K562 (cell line): ENCODE data around the gene RGMA. TPM values are rescaled to one million over a fixed set of nuclear protein-coding genes. Genes with fewer than 3 reads are reported as not detected.
A peak's percentile ranks its signal among the peaks of the same experiment; 100 is the strongest.

ENCODE experiments used
- ATAC-seq: fragments of 200-7000 bp; cut with Tn5 transposase; 3 replicates; pipeline ENCODE4 v1.9.1; 2020; ENCODE audit warnings: moderate library complexity
- BruUV-seq: library from RNA; stranded (reverse); fragments of 400-500 nt; replicated peaks from 2 replicates; lab custom pipeline; 2021; lab: Mats Ljungman, UMichigan
- CTCF ChIA-PET: fragments of 300-600 bp; formaldehyde crosslinking; extraction: SDS; loops from one replicate; lab custom pipeline; 2021; ENCODE audit warnings: low intra/inter-chr PET ratio; lab: Yijun Ruan, JAX
- POLR2A ChIA-PET: fragments of 300-600, 350-650 bp; sonication (Branson Sonifier 250); formaldehyde crosslinking; extraction: SDS; loops from one replicate; lab custom pipeline; 2021; ENCODE audit warnings: antibody characterized with exemption, inconsistent platforms; lab: Yijun Ruan, JAX
- DNase-seq, 4 experiments: peaks; one replicate each; pipeline versions ENCODE4 v3.0.0 to v3.0.0-alpha.2; 2011 to 2018; ENCODE audit warnings: low spot score in 3 of 4, mixed read lengths in 3 of 4; ENCODE audit errors: extremely low read depth in 1 of 4
- FAIRE-seq: peaks from 2 replicates; lab custom pipeline; 2011; peaks lifted over from hg19 to GRCh38; lab: Jason Lieb, UNC
- H2AFZ ChIP-seq: 2 replicates; pipeline ENCODE4 v1.6.0; 2011; ENCODE audit warnings: low read depth, low read length, control low read depth, inconsistent platforms
- H3K27ac ChIP-seq: fragments of 200-600 bp; 3 replicates; pipeline ENCODE4 v1.8.0; 2011; ENCODE audit warnings: low read depth, mild to moderate bottlenecking, control low read depth, inconsistent platforms, low read length, moderate library complexity, mixed read lengths; ENCODE audit errors: extremely low read depth
- H3K27me3 ChIP-seq, 2 experiments: fragments of 300-600 bp in 1 of 2; 2 replicates in 1 of 2; 3 replicates in 1 of 2; pipeline versions ENCODE4 v1.6.0 to v1.8.0; 2011; ENCODE audit warnings: inconsistent platforms in 2 of 2, low read length in 2 of 2, mild to moderate bottlenecking in 1 of 2, mixed read lengths in 1 of 2, moderate library complexity in 1 of 2; ENCODE audit not compliant: control insufficient read depth in 2 of 2, insufficient read depth in 2 of 2
- H3K36me3 ChIP-seq: fragments of 300-600 bp; 3 replicates; pipeline ENCODE4 v1.8.0; 2011; ENCODE audit warnings: mild to moderate bottlenecking, low read length, inconsistent platforms; ENCODE audit not compliant: control insufficient read depth, insufficient read depth
- H3K4me1 ChIP-seq, 2 experiments: fragments of 200-600 bp in 1 of 2; replicated peaks in 1 of 2; 2 replicates in 1 of 2; 3 replicates in 1 of 2; pipeline versions ENCODE4 v1.5.1 to v1.8.0; 2011; ENCODE audit warnings: inconsistent platforms in 2 of 2, low read length in 2 of 2, mild to moderate bottlenecking in 1 of 2, mixed read lengths in 1 of 2, moderate library complexity in 1 of 2; ENCODE audit not compliant: control insufficient read depth in 2 of 2, insufficient read depth in 2 of 2
- H3K4me2 ChIP-seq: 2 replicates; pipeline ENCODE4 v1.6.1; 2011; ENCODE audit warnings: low read length, control low read depth, inconsistent platforms, mixed read lengths; ENCODE audit not compliant: insufficient read depth
- H3K4me3 ChIP-seq: fragments of 200-600 bp; sonication (generic), shearing (Covaris generic); 2 replicates; pipeline ENCODE4 v1.5.1; 2016; ENCODE audit warnings: control low read depth, inconsistent platforms
- H3K79me2 ChIP-seq: fragments of 200-600 bp; 3 replicates; pipeline ENCODE4 v1.8.0; 2011; ENCODE audit warnings: low read length, inconsistent platforms; ENCODE audit not compliant: control insufficient read depth, insufficient read depth
- H3K9ac ChIP-seq, 2 experiments: 2 replicates each; pipeline versions ENCODE4 v1.6.0 to v1.6.1; 2011; ENCODE audit warnings: low read depth in 2 of 2, low read length in 2 of 2, control low read depth in 1 of 2, inconsistent platforms in 1 of 2, mild to moderate bottlenecking in 1 of 2, mixed read lengths in 1 of 2; ENCODE audit not compliant: insufficient read depth in 1 of 2
- H3K9me1 ChIP-seq: one replicate; pipeline ENCODE4 v1.6.0; 2011; ENCODE audit warnings: inconsistent platforms, mild to moderate bottlenecking, low read length, moderate library complexity; ENCODE audit not compliant: control insufficient read depth, insufficient read depth
- H3K9me3 ChIP-seq: replicated peaks from 2 replicates; pipeline ENCODE4 v1.5.1; 2011; ENCODE audit warnings: low read depth, low read length, inconsistent platforms; ENCODE audit not compliant: control insufficient read depth, insufficient read depth
- H4K20me1 ChIP-seq: replicated peaks from 2 replicates; pipeline ENCODE4 v1.6.1; 2011; ENCODE audit warnings: low read length, inconsistent platforms, mixed read lengths; ENCODE audit not compliant: control insufficient read depth, insufficient read depth
- CTBP1 ChIP-seq: fragments of 450-650 bp; IDR thresholded peaks from 2 replicates; pipeline ENCODE4 v1.6.1; 2016; ENCODE audit warnings: borderline replicate concordance
- FOXA3 ChIP-seq, 2 experiments: fragments of 450-650 bp in 1 of 2; sonication (generic) in 1 of 2; formaldehyde crosslinking; IDR thresholded peaks in 1 of 2; conservative IDR thresholded peaks in 1 of 2; 2 replicates each; pipeline versions ENCODE4 v1.4.0 to v1.8.0; 2020 to 2022; ENCODE audit warnings: mild to moderate bottlenecking in 2 of 2, missing genetic modification reagents in 1 of 2
- HNRNPH1 ChIP-seq: fragments of 200-400 bp; formaldehyde crosslinking; optimal IDR thresholded peaks from 2 replicates; pipeline ENCODE3; 2017; ENCODE audit warnings: low read depth, mild to moderate bottlenecking, low read length, moderate library complexity
- HOXB6 ChIP-seq: fragments of 250-450 bp; sonication (Bioruptor Pico); IDR thresholded peaks from 2 replicates; pipeline ENCODE4 v1.5.1; 2022; ENCODE audit warnings: mild to moderate bottlenecking, borderline replicate concordance
- L3MBTL2 ChIP-seq: fragments of 450-650 bp; IDR thresholded peaks from 2 replicates; pipeline ENCODE4 v1.6.1; 2016; ENCODE audit warnings: mild to moderate bottlenecking, moderate library complexity
- MBD2 ChIP-seq: sonication (generic); IDR thresholded peaks from 2 replicates; pipeline ENCODE4 v1.6.1; 2016; ENCODE audit warnings: low read depth, borderline replicate concordance
- STAT5A ChIP-seq: IDR thresholded peaks from 2 replicates; pipeline ENCODE4 v1.6.1; 2012; ENCODE audit warnings: low read length, inconsistent platforms, borderline replicate concordance
- TAF15 ChIP-seq: fragments of 200-400 bp; formaldehyde crosslinking; IDR thresholded peaks from 2 replicates; pipeline ENCODE4 v1.6.1; 2017; ENCODE audit warnings: mild to moderate bottlenecking, low read depth, low read length, moderate library complexity
- USF1 ChIP-seq: sonication (generic); formaldehyde crosslinking; IDR thresholded peaks from 2 replicates; pipeline ENCODE4 v1.9.0; 2022; ENCODE audit warnings: mild to moderate bottlenecking, missing genetic modification reagents
- ZNF263 ChIP-seq: sonication (generic); formaldehyde crosslinking; IDR thresholded peaks from 2 replicates; pipeline ENCODE4 v1.8.0; 2022; ENCODE audit warnings: mild to moderate bottlenecking, missing genetic modification reagents, borderline replicate concordance
- ZNF316 ChIP-seq: fragments of 450-650 bp; IDR thresholded peaks from 2 replicates; pipeline ENCODE4 v1.6.1; 2016
- WGBS: fragments of 100-300 bp; shearing (Covaris generic); methylation state at CpG from one replicate; pipeline ENCODE4 v1.1.6; 2016; ENCODE audit warnings: low coverage, mixed read lengths; ENCODE audit not compliant: insufficient coverage; ENCODE audit errors: missing lambda C conversion rate; 5-methylcytosine and 5-hydroxymethylcytosine counted together
- in situ Hi-C: fragments of 300-500 bp; cut with MboI; formaldehyde crosslinking; loops from 4 replicates; pipeline ENCODE4 v1.15.0; 2018; ENCODE audit warnings: inconsistent platforms, mixed read lengths
- intact Hi-C: fragments of 100-400 bp; cut with micrococcal nuclease; formaldehyde crosslinking; loops from 2 replicates; pipeline ENCODE4 v1.14.2; 2022
- polyA plus RNA-seq, 8 experiments: library from polyadenylated mRNA; depleted of rRNA in 4 of 8; stranded (reverse) in 5 of 8; unstranded in 3 of 8; fragments of >200 nt; fragmentation: Nextera tagmentation in 2 of 8; fragmentation: Illumina TruSeq in 1 of 8; extraction: Ambion mirVana in 2 of 8; extraction: Trizol in 1 of 8; gene quantifications; 2 replicates each; pipeline versions ENCODE4 v1.2.1 to v1.2.3, GENCODE V29; 2011 to 2014; ENCODE audit warnings: inconsistent platforms in 1 of 8, missing spikeins in 1 of 8
- total RNA-seq, 7 experiments: library from RNA; depleted of rRNA in 6 of 7; stranded (reverse); fragments of >200 nt in 6 of 7; fragmentation: Illumina TruSeq in 2 of 7; extraction: Trizol in 2 of 7; gene quantifications; 2 replicates each; pipeline versions ENCODE4 v1.2.1 to v1.2.3, GENCODE V29; 2011 to 2021; ENCODE audit warnings: low replicate concordance in 1 of 7

The RGMA gene
- total and polyA plus RNA-seq, 9 of the 15 experiments (the other 6 are each of a cell fraction or from before 2014, with no cell fraction given): 0.03 to 0.05 (median 0.03) TPM; not detected in 6

DNA sequence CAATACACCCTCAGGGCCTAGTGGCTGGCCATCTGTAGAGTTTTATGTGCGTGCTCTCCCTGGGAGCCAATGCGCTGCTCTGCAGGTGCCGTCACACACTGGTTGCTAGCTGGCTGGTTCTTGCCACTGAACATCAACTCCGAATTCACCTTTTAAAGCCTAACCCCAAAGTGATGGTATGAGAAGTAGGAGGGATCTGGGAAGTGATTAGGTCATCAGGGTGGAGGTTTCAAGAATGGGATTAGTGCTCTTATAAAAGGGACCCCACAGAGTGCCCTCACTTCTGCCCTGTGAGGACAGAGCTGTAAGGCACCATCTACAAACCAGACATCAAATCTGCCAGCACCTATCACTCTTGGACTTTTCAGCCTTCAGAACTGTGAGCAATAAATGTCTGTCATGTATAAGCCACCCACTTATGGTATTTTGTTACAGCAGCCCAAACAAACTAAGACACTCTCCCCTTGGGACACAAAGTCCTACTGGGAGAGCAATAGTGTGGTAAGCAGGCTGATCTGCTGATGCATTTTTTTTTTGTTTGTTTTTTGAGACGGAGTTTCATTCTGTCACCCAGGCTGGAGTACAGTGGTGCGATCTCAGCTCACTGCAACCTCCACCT is 20.3 kb downstream of the RGMA start:
- H3K4me1 ChIP-seq: peaks cover 0 to 19% of the 10 kb centered on the region in 2 experiments; a peak in 2 of 5 replicates
- intact Hi-C loops (no loop called here), in situ Hi-C loops (no loop called here)
- no peak overlapping the region for H3K27ac ChIP-seq
- DNase-seq: no peak
- no peaks in the 10 kb centered on the region for H3K9me3 ChIP-seq
- no peaks in the 10 kb centered on the region for H3K79me2 ChIP-seq
- no peak overlapping the region for H3K4me3 ChIP-seq
- ChIA-PET POLR2A (interaction anchor here (1.2 kb wide), 1 partner anchor 9 kb away, joined by 5 read pairs; no protein-coding TSS in a partner anchor), CTCF (no interaction called here)
- no peak overlapping the region for H3K4me2 ChIP-seq
- no TSS peak for BruUV-seq
- H2AFZ ChIP-seq: no peak overlapping the region
- H3K9me1 ChIP-seq: no peaks in the 10 kb centered on the region
- H3K36me3 ChIP-seq: no peaks in the 10 kb centered on the region
- 5% methylated on average over 6 of the region's 6 CpGs for WGBS
- no peak overlapping the region for H3K9ac ChIP-seq
- TF ChIP-seq HNRNPH1: no peak
- TF ChIP-seq CTBP1: 0 out of 2 replicates have a peak, but pooled peaks have one; percentile 0
- peaks cover 7% of the 10 kb centered on the region; the same call in 1 of the 2 replicates for H4K20me1 ChIP-seq
- ATAC-seq: no peak
- FAIRE-seq: no peak
- peaks cover 78 to 82% of the 10 kb centered on the region in 2 experiments for H3K27me3 ChIP-seq

DNA sequence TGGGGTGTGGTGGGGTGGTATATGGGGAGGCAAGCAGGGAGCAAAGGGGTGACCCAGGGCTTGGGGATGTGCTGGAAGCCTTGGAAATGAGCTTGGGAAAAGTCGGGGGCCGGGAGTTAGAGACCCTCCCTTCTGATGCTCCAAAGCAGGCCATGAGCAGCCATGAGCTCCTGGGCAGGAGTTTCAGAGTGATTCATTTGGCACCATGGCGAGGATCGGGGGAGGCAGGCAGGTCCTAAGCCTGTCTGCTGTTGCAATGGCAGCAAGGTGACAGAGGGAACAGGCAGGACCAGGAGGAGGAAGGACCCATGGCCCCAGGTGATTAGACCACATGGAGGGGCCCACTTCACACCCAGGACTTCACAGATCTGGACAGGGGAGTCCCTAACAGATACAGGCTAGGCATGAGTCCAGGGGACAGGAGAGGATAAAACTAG is 21.3 kb downstream of the RGMA start:
- Histone ChIP-seq H3K27me3 (peaks cover 77 to 81% of the 10 kb centered on the region in 2 experiments), H3K4me2 (no peak overlapping the region), H4K20me1 (0 out of 2 replicates have a peak, but pooled peaks cover 2% of the 10 kb centered on the region), H2AFZ (no peak overlapping the region), H3K9me1 (no peaks in the 10 kb centered on the region), H3K4me1 (peaks cover 0 to 9% of the 10 kb centered on the region in 2 experiments; a peak in 2 of 5 replicates), H3K36me3 (no peaks in the 10 kb centered on the region), H3K9me3 (no peaks in the 10 kb centered on the region), H3K9ac (no peak overlapping the region; a peak in 1 of 4 replicates), H3K79me2 (no peaks in the 10 kb centered on the region), H3K27ac (no peak overlapping the region), H3K4me3 (no peak overlapping the region)
- 0% methylated on average over 4 of the region's 4 CpGs for WGBS
- in situ Hi-C loops: no loop called here
- ChIA-PET CTCF (no interaction called here), POLR2A (no interaction called here)
- intact Hi-C loops: no loop called here
- DNase-seq (no peak), ATAC-seq (no peak), FAIRE-seq (no peak)
- BruUV-seq: no TSS peak
- TF ChIP-seq MBD2: no peak
- TF ChIP-seq ZNF263: no peak
- TF ChIP-seq FOXA3 (CRISPR knock-in tag; conservative IDR thresholded peaks at IDR 0.05 in 1 of 2, IDR thresholded peaks at IDR 0.05 in 1 of 2): no peak
- no peak for TF ChIP-seq STAT5A
- TF ChIP-seq L3MBTL2: no peak
- TF ChIP-seq TAF15: no peak
- TF ChIP-seq ZNF316: no peak
- TF ChIP-seq HOXB6: no peak
- no peak for TF ChIP-seq USF1 (CRISPR knock-in tag)
